GM23338 (cell line): ENCODE results near the gene ST6GALNAC4.

Source experiments
- CREB1 ChIP-seq: fragments of 250-450 bp; sonication (Bioruptor Pico); IDR thresholded peaks from 2 replicates; pipeline ENCODE4 v1.5.0; 2020; ENCODE audit warnings: low read depth, mild to moderate bottlenecking, moderate library complexity
- EZH2 ChIP-seq: fragments of 200-600 bp; sonication (generic); IDR thresholded peaks from one replicate; pipeline ENCODE4 v1.8.0; 2017; ENCODE audit warnings: antibody characterized with exemption, mild to moderate bottlenecking, low read depth; ENCODE audit not compliant: unreplicated experiment
- EZH2phosphoT487 ChIP-seq: fragments of 200-600 bp; sonication (generic); IDR thresholded peaks from one replicate; pipeline ENCODE4 v1.8.1; 2018; ENCODE audit warnings: antibody characterized with exemption; ENCODE audit not compliant: unreplicated experiment
- JUNB ChIP-seq: IDR thresholded peaks from one replicate; pipeline ENCODE4 v1.6.1; 2016; ENCODE audit warnings: antibody characterized with exemption; ENCODE audit not compliant: unreplicated experiment
- POLR2AphosphoS5 ChIP-seq: IDR thresholded peaks from 2 replicates; pipeline ENCODE4 v1.6.1; 2016; ENCODE audit warnings: antibody characterized with exemption, low read depth
- REST ChIP-seq: IDR thresholded peaks from one replicate; pipeline ENCODE4 v1.6.1; 2018; ENCODE audit warnings: antibody characterized with exemption; ENCODE audit not compliant: unreplicated experiment
- ZNF331 ChIP-seq: fragments of 250-450 bp; sonication (Bioruptor Pico); IDR thresholded peaks from 2 replicates; pipeline ENCODE4 v1.5.0; 2020; ENCODE audit warnings: low read depth, mild to moderate bottlenecking, moderate library complexity
- TF ChIP-seq, protein P1 (sequence below), 2 experiments: fragments of 200-600 bp in 1 of 2; sonication (generic) in 1 of 2; conservative IDR thresholded peaks; 2 replicates each; pipeline versions ENCODE4 v1.5.1 to v1.6.1; 2016 to 2017; ENCODE audit warnings: antibody characterized with exemption in 2 of 2, low read depth in 2 of 2, mild to moderate bottlenecking in 2 of 2, moderate library complexity in 1 of 2

DNA sequence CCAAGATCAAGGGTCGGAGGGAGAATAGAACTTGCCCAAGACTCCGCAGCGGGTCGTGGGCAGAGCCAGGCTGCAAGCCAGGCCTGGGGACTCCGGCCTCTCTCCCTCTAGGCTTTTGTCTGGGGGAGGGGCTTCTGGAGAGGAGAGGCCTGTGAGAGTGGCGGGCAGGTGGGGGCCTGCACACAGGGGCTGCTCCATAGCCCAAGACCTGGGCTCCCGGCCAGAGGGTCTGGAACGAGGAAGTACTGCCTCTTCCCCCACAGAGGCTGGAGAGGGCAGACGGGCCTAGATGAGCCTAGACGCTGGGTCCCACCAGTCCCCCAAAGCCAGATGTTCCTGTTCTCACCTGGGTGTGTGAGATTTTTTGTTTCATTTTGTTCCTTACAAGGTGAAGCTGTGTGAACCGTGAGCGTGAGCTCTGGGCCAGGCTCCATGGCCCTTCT, 12.3 kb downstream of the ST6GALNAC4 start:
- TF ChIP-seq, protein P1, sequence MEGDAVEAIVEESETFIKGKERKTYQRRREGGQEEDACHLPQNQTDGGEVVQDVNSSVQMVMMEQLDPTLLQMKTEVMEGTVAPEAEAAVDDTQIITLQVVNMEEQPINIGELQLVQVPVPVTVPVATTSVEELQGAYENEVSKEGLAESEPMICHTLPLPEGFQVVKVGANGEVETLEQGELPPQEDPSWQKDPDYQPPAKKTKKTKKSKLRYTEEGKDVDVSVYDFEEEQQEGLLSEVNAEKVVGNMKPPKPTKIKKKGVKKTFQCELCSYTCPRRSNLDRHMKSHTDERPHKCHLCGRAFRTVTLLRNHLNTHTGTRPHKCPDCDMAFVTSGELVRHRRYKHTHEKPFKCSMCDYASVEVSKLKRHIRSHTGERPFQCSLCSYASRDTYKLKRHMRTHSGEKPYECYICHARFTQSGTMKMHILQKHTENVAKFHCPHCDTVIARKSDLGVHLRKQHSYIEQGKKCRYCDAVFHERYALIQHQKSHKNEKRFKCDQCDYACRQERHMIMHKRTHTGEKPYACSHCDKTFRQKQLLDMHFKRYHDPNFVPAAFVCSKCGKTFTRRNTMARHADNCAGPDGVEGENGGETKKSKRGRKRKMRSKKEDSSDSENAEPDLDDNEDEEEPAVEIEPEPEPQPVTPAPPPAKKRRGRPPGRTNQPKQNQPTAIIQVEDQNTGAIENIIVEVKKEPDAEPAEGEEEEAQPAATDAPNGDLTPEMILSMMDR (conservative IDR thresholded peaks at IDR 0.05; ENCODE audit: low read depth in 2 of 2), result no peak
- TF ChIP-seq POLR2AphosphoS5, result no peak
- no peak for TF ChIP-seq EZH2
- no peak for TF ChIP-seq EZH2phosphoT487
- TF ChIP-seq REST, result no peak
- TF ChIP-seq CREB1 (CRISPR knock-in tag), result no peak
- no peak for TF ChIP-seq ZNF331 (CRISPR knock-in tag)
- TF ChIP-seq JUNB, result no peak
